ENCODE results near the gene APOBEC2.

DNA sequence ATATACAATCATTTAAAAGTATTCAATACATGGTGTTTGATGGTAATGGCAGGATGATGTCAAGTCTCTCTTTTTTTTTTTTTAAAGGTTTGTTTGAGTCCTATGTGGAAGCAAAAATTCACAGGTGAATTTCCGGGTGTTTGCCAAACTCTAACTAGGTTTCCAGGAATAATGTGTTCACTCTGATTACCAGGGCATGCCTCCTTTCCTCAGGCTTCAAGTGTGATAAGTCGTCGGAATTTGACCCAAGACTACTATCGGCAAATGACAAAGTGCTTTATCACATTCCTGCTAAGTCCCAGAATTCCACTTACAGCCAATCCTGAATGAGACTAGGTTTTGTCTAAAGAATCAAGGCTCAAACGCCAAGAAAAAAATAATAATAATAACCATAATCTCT is 11.8 kb downstream of the APOBEC2 start:
- TF ChIP-seq TAF1 (IDR thresholded peaks at IDR 0.05; ENCODE audit: borderline replicate concordance, low read depth, low read length), result no peak
- no peak for TF ChIP-seq POLR2A (IDR thresholded peaks at IDR 0.05; ENCODE audit: low read depth, low read length)
